Effector memory CD4-positive, alpha-beta T cell (primary cell): ENCODE measurements around the gene ARFGAP2.

Experiments used
- DNase-seq, 3 donors: peaks; one replicate each; pipeline ENCODE4 v3.0.0-alpha.2; 2020
- H3K27ac ChIP-seq: 2 replicates; pipeline ENCODE4 v1.7.0; 2013; ENCODE audit warnings: mild to moderate bottlenecking, low read length, moderate library complexity; ENCODE audit not compliant: insufficient read depth, poor library complexity, severe bottlenecking
- H3K27me3 ChIP-seq: replicated peaks from 2 replicates; pipeline ENCODE4 v1.7.0; 2013; ENCODE audit warnings: mild to moderate bottlenecking, low read length; ENCODE audit not compliant: insufficient read depth, control insufficient read depth, poor library complexity, severe bottlenecking
- H3K36me3 ChIP-seq: 2 replicates; pipeline ENCODE4 v1.7.0; 2013; ENCODE audit warnings: mild to moderate bottlenecking, low read length, moderate library complexity; ENCODE audit not compliant: control insufficient read depth, insufficient read depth
- H3K4me1 ChIP-seq: 2 replicates; pipeline ENCODE4 v1.7.0; 2013; ENCODE audit warnings: low read length, mild to moderate bottlenecking; ENCODE audit not compliant: control insufficient read depth, insufficient read depth, poor library complexity, severe bottlenecking
- H3K4me3 ChIP-seq: 2 replicates; pipeline ENCODE4 v1.7.0; 2013; ENCODE audit warnings: low read length, low read depth, mild to moderate bottlenecking; ENCODE audit not compliant: insufficient read depth, poor library complexity, severe bottlenecking
- H3K9me3 ChIP-seq: 2 replicates; pipeline ENCODE4 v1.7.0; 2013; ENCODE audit warnings: mild to moderate bottlenecking, low read length, moderate library complexity; ENCODE audit not compliant: control insufficient read depth

ARFGAP2 gene

DNA sequence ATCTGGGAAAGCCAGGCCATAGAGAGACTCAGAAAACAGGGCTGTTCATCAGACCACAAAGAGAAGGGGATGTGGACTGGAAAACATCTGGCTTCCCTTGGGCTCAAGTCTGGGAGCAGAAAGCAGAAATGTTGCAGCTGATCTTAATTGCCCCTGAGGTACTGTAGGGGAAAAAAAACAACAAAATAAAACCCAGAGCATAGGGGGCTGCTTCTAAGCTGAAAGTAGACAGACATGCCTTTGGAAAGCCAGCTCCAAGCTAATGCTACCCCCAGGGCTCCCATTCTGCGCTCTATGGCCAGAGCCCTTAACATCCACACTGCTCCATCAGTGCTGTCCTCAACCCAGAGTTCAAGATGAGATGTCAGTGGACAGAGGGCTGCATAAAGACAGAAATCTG lies 11.6 kb upstream of the ARFGAP2 start:
- no peaks in the 10 kb centered on the region for H3K9me3 ChIP-seq
- no peak for DNase-seq
- H3K27me3 ChIP-seq = peaks cover 24% of the 10 kb centered on the region
- no peak overlapping the region for H3K4me3 ChIP-seq
- H3K36me3 ChIP-seq = no peaks in the 10 kb centered on the region
- no peak overlapping the region for H3K27ac ChIP-seq
- H3K4me1 ChIP-seq = peaks cover 11% of the 10 kb centered on the region

DNA sequence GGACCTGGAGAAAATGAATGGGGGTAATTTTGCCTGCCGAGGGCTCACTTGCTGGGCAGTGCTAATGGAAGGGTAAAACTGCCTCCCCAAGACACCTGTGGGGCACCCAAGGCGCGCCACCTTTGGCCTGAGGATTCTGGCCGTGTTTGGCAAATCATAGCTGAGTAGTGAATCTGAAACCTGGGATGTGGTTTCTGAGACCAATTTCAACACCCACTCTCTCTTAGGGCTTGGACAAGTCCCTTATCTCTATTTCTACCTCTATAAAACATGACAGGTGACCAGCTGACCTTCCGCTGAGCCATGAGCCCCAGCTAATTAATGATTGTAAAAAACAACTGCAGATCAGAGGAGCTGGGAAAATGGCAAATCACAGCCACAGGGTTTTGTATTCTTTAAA lies 11.0 kb upstream of the ARFGAP2 start:
- no peak for DNase-seq
- no peaks in the 10 kb centered on the region for H3K36me3 ChIP-seq
- peaks cover 11% of the 10 kb centered on the region for H3K4me1 ChIP-seq
- H3K9me3 ChIP-seq = no peaks in the 10 kb centered on the region
- peaks cover 24% of the 10 kb centered on the region for H3K27me3 ChIP-seq
- H3K4me3 ChIP-seq = no peak overlapping the region
- H3K27ac ChIP-seq = no peak overlapping the region

DNA sequence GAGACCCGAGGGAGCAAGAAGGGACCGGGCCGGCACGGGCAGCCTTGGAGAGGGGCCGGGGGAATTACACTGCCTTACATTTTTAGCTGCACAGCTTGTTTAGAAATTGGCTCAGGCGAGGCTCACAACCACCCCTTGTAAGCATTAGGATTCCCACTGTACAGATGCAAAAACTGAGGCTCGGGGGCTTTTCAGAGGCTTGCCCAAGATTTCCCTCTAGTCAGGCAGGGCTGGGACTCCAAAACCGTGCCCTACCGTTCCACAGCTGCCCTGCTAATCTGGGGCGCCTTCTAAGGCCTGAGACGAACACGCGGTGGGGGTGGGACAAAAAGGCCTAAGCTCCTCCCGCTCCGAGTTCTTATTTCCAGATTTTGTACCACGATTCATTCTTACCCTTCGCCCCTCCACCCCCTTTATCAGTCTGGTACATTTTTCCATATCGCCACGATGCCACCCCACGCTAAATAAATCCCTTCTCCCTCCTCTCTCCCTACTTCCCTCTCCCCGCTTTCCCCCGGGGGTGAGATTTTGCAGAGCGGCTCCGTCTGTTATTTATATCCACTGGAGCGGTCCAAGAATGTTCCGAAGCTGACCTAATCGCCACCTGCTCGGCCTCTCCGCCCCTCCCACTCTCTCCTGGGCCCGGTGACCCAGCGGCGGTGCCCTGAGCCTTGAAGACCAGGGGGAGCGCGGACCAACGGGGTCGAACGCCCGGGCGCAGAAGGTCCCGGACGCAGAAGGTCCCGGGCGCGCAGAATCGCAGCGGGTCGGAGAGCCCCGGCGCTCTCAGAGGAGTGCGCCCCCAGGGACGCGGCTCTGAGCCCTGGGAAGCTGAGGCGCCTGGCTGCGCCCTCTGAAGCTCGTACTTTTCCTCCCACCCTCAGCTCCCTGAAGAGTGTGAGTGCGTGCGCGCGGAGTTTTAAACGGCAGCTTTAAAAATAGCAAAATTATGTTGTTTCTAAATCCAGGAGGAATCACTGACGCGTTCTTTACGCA lies 10.3 kb upstream of the ARFGAP2 start:
- Histone ChIP-seq H3K27me3 (peaks cover 24% of the 10 kb centered on the region), H3K4me3 (peak overlapping the region; percentile 48), H3K4me1 (peaks cover 11% of the 10 kb centered on the region), H3K36me3 (no peaks in the 10 kb centered on the region), H3K27ac (no peak overlapping the region), H3K9me3 (no peaks in the 10 kb centered on the region)
- peak in 1 of 3 donors; percentile 22 for DNase-seq

DNA sequence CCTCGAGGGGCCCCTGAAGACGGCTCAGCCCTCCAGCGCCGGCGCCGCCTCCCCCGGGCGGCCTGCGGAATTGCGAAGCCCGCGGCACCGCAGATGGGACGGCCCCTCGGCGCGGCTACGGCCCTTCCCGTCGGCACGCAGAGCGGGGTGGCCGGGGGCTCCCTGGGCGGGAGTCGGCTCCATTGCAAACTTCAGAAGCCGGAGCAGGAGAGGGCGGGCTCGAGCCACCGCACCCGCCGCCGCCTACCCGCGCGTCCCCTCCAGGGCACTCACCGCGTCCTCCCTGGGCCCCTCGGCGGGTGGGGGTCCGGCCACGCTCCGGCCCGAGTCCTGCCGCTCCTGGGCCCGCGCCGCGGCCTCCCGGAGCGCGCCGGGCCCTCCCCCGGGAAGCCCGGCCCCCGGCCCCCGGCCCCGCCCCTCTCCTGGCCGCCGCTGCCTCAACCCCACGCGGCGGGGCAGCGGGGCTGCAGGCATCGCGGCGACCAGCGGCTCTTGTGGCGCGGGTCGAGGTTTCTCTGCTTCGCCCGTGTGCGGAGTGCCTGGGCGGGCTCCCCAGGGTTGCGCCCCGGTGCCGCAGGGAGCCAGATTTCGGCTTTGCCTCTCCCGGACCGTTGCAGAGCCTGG lies 9.5 kb upstream of the ARFGAP2 start, which contains the start of gene PACSIN3:
TSS of gene PACSIN3 (minus strand) at position 359 of the 624 bp plus-strand sequence. CDS start 3,707 bp downstream, outside the sequence.
- DNase-seq = peak in 2 of 3 donors; percentile 21 to 40
- Histone ChIP-seq H3K27ac (no peak within 1 kb of the TSS), H3K36me3 (no peaks in the 10 kb centered on the region), H3K4me3 (peak within 1 kb of the TSS; percentile 58), H3K27me3 (peaks cover 24% of the 10 kb centered on the region), H3K4me1 (peaks cover 11% of the 10 kb centered on the region), H3K9me3 (no peaks in the 10 kb centered on the region)

DNA sequence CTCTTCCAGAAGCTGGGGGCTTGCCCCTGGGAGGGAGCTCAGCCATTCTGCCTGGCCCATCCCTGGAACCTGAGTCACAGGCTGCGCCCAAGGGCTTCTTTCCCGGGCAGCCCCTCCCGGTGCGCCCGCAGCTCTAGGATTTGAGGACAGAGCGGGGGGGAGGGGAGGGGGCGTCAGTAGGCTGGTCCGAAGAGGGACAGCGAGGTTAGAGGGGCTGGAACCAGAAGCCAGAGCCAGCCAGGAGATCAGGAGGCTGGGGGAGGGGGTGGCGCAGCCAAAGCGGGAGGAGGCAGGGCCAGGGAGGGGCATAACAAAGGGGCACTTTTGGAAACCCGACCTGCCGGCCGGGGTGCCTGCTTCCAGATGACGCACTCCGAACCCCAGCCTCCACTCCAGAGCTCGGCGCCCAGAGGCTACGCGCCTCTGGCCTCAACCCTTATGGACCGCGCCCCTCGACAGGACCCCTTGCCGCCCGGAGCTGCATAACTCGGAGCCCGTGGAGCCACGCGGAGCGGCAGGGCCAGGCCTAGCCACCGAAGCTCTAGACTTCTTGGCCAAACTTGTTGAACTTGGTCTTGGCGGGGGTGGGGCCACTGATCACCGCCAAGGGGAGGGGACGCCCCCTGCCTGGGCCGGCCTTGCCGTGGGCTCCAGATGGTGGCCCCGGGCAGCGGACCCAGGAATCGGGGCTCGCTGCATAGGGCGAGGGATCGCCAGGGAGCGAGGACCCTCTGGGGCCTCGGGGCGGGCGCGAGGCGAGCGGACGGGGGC lies 8.8 kb upstream of the ARFGAP2 start:
- no peak overlapping the region for H3K27ac ChIP-seq
- H3K36me3 ChIP-seq = no peaks in the 10 kb centered on the region
- peak overlapping the region; percentile 58 for H3K4me3 ChIP-seq
- peaks cover 24% of the 10 kb centered on the region for H3K27me3 ChIP-seq
- no peaks in the 10 kb centered on the region for H3K9me3 ChIP-seq
- H3K4me1 ChIP-seq = peaks cover 11% of the 10 kb centered on the region
- no peak for DNase-seq

- DNase-seq = no peak
- no peaks in the 10 kb centered on the region for H3K36me3 ChIP-seq
- H3K27ac ChIP-seq = no peak overlapping the region
These were observed 8.1 kb upstream of the ARFGAP2 start for GRCh38 chr11:47184711-47185304.

GRCh38 chr11:47183969-47184368 lies 7.3 kb upstream of the ARFGAP2 start:
- H3K27me3 ChIP-seq = peaks cover 24% of the 10 kb centered on the region
- H3K36me3 ChIP-seq = no peaks in the 10 kb centered on the region
- DNase-seq = no peak
- no peak overlapping the region for H3K4me3 ChIP-seq
- peaks cover 11% of the 10 kb centered on the region for H3K4me1 ChIP-seq
- H3K9me3 ChIP-seq = no peaks in the 10 kb centered on the region
- no peak overlapping the region for H3K27ac ChIP-seq

More at GRCh38 chr11:47184711-47185304, 8.1 kb upstream of the ARFGAP2 start:
- H3K4me3 ChIP-seq = no peak overlapping the region
- H3K9me3 ChIP-seq = no peaks in the 10 kb centered on the region
- peaks cover 24% of the 10 kb centered on the region for H3K27me3 ChIP-seq
- peaks cover 11% of the 10 kb centered on the region for H3K4me1 ChIP-seq

- H3K27me3 ChIP-seq = peaks cover 24% of the 10 kb centered on the region
- H3K36me3 ChIP-seq = no peaks in the 10 kb centered on the region
- H3K9me3 ChIP-seq = no peaks in the 10 kb centered on the region
- no peak overlapping the region for H3K4me3 ChIP-seq
- H3K27ac ChIP-seq = no peak overlapping the region
- H3K4me1 ChIP-seq = peaks cover 11% of the 10 kb centered on the region
- DNase-seq = no peak
These were observed 6.6 kb upstream of the ARFGAP2 start for GRCh38 chr11:47183031-47183856.

DNA sequence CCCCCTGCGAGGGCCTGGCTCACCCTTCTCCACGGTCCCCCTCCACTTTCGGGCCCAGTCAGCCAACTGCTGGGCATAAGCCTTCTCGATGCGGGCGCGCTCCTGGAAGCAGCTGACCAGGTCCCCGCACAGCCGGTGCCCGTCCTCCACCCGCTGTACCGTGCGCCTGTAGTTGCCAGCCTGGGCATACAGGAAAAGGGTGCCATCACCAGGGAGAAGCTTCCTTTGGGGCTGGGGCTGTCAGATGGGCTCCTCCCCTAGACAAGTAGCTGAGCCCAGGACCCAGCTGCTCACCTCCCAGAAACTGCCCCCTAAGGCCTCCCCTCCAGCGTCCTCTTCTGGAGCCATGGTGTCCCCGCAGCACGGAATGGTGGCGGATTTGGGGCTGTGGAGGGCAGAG lies 5.7 kb upstream of the ARFGAP2 start:
- Histone ChIP-seq H3K36me3 (no peaks in the 10 kb centered on the region), H3K4me1 (peaks cover 19% of the 10 kb centered on the region), H3K27me3 (peaks cover 24% of the 10 kb centered on the region)

More for the DNA sequence above, 5.7 kb upstream of the ARFGAP2 start:
- no peak overlapping the region for H3K4me3 ChIP-seq
- H3K9me3 ChIP-seq = no peaks in the 10 kb centered on the region
- no peak overlapping the region for H3K27ac ChIP-seq
- no peak for DNase-seq
